Measurements from ENCODE around the gene ITPR3. TPM values are rescaled to one million over a fixed set of nuclear protein-coding genes. Genes with fewer than 3 reads are reported as not detected.
A peak's percentile ranks its signal among the peaks of the same experiment; 100 is the strongest.

The ITPR3 gene
- total RNA-seq, 1 donor from 2014 or later: 74.7 TPM

DNA sequence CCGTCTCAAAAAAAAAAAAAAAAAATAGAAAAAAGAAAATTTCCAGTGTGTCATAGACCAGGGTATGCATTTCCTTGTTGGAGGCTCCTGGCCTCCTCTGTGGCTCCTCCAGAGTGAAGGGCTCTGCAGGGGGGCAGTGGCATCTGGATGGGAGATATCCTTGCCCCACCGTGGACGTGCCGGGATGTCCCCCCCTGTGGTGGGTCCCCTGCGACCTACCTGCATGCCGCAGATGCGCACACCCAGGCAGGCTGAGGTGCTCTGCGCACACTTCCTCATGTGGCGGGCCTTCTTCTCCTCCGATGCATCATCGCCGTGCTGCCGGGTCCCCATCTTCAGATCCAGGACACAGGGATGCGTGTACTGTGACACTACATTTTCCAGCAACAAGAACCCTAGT, 104.1 kb downstream of the ITPR3 start:
- H3K27ac ChIP-seq: no peak overlapping the region
- intact Hi-C loops (cut with DNase I): no loop called here
- DNase-seq: peak; percentile 35

DNA sequence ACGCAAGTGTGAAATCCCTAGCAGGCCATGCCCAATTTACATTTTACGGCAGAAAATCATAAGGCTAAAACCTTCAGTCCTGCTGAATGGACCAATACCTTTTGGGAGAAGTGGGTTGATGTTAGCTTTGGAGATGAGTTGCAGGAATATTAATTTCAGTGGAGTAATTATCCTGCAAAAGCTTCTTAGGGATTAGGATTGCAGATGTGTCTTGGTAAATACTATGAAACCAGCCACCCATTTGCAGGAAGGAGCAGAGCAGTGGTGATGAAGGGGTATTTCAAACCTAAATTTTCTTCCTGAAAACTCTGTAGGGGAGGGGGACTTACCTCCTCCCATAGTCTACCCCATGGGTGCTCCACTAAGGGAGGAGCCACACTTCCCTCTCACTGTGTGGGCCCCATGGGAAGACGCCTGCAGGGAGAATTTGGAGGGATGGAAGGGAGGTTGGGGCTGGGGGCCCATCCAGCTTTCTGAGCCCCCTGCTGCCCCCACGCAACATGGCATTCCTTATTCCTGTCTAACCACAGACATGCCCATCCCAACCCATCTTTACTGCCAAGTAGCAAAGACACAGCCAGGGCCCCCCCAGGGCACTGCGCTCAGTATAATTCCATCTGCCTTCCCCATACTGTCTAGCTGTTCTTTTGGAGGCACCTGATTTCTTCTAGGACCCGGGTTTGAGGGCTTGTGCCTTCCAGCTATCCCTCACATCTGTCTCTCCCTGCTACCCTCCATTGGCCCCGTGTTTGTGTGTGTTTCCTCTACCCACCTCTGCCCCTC, 105.0 kb downstream of the ITPR3 start:
- intact Hi-C loops (cut with DNase I): no loop called here
- Histone ChIP-seq H3K4me1 (peaks cover 11% of the 10 kb centered on the region), H3K27ac (no peak overlapping the region), H3K27me3 (ENCODE audit: low read depth) (no peaks in the 10 kb centered on the region), H3K4me3 (no peak overlapping the region), H3K36me3 (peaks cover 4% of the 10 kb centered on the region), H3K9me3 (no peaks in the 10 kb centered on the region)
- ATAC-seq (no peak), DNase-seq (no peak)
- TF ChIP-seq, protein P1, sequence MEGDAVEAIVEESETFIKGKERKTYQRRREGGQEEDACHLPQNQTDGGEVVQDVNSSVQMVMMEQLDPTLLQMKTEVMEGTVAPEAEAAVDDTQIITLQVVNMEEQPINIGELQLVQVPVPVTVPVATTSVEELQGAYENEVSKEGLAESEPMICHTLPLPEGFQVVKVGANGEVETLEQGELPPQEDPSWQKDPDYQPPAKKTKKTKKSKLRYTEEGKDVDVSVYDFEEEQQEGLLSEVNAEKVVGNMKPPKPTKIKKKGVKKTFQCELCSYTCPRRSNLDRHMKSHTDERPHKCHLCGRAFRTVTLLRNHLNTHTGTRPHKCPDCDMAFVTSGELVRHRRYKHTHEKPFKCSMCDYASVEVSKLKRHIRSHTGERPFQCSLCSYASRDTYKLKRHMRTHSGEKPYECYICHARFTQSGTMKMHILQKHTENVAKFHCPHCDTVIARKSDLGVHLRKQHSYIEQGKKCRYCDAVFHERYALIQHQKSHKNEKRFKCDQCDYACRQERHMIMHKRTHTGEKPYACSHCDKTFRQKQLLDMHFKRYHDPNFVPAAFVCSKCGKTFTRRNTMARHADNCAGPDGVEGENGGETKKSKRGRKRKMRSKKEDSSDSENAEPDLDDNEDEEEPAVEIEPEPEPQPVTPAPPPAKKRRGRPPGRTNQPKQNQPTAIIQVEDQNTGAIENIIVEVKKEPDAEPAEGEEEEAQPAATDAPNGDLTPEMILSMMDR (IDR thresholded peaks at IDR 0.05): no peak

More for the DNA sequence above, 104.1 kb downstream of the ITPR3 start:
- Histone ChIP-seq H3K9me3 (no peaks in the 10 kb centered on the region), H3K36me3 (peaks cover 4% of the 10 kb centered on the region), H3K27me3 (ENCODE audit: low read depth) (no peaks in the 10 kb centered on the region), H3K4me3 (no peak overlapping the region), H3K4me1 (peaks cover 12% of the 10 kb centered on the region)
- no peak for ATAC-seq
- TF ChIP-seq, protein P1 (IDR thresholded peaks at IDR 0.05): no peak

DNA sequence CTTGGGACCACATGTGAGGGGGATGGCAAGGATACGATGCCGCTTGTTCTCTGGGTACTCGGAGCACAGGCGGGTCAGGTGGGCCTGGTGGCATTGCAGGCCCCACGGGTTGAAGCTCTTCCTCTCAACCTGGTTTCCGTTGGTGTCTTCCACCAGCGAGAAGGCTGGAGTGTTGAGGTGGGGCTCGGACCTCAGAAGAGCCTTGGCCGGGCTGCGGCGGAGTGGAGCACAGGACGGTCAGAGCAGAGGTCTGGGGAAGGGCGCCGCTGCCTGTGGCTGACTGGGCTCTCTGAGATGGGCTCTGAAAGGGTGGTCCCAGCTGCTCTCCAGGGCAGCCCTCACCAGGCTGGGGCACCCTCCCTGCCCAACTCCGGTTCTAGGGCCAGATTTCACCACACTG, 105.6 kb downstream of the ITPR3 start:
- intact Hi-C loops (cut with DNase I): no loop called here
- H3K4me1 ChIP-seq: peaks cover 5% of the 10 kb centered on the region
- H3K36me3 ChIP-seq: peaks cover 4% of the 10 kb centered on the region
- TF ChIP-seq, protein P1 (IDR thresholded peaks at IDR 0.05): no peak
- H3K4me3 ChIP-seq: no peak overlapping the region
- no peaks in the 10 kb centered on the region for H3K9me3 ChIP-seq
- H3K27me3 ChIP-seq (ENCODE audit: low read depth): no peaks in the 10 kb centered on the region
- ATAC-seq (no peak), DNase-seq (peak; percentile 32)
- H3K27ac ChIP-seq: no peak overlapping the region

DNA sequence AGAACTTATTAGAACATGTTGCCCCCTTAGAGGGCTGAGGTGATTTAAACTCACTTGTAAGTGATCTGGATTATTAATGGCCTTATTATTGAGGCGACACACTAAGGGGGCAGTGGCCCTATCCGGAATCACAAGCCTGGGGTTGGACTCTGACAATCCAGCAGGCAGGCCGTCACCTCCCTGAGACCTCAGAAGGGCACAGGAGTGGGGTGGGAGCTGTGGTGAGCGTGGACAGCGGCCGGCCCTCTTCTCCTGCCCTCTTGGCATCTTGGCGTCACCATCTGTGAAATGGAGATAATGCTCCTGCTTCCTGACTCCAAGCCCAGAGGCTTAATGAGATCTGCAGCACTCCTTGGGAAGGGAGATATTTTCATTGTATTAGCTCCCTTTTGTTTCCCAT, 106.0 kb downstream of the ITPR3 start:
- TF ChIP-seq, protein P1 (IDR thresholded peaks at IDR 0.05): no peak
- H3K9me3 ChIP-seq: no peaks in the 10 kb centered on the region
- H3K4me3 ChIP-seq: no peak overlapping the region
- H3K4me1 ChIP-seq: peaks cover 5% of the 10 kb centered on the region
- no peak for ATAC-seq
- no peak overlapping the region for H3K27ac ChIP-seq
- no peaks in the 10 kb centered on the region for H3K27me3 ChIP-seq (ENCODE audit: low read depth)
- H3K36me3 ChIP-seq: peaks cover 4% of the 10 kb centered on the region
- intact Hi-C loops (cut with DNase I): no loop called here
- DNase-seq: peak; percentile 30

DNA sequence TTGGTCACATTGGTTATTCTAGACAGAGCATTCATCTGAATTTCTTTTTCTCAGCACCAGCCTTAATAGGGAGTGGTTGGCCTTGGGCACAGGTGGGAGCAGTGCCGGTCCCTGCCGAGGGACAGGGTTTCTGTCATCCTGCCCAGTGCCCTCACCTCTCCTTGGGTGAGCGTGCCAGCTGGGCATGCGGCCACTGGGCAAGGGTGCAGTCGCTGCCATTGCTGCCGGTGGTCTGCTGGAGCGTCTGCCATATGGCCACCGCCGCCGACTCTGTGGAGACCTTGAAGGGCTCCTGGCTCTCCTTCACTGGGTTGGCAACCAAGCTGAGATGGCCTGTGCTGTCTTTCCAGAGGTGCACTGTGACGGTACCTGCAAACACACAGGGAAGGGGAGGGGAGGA, 106.8 kb downstream of the ITPR3 start:
- ATAC-seq (no peak), DNase-seq (peak; percentile 39)
- intact Hi-C loops (cut with DNase I): no loop called here
- TF ChIP-seq, protein P1 (IDR thresholded peaks at IDR 0.05): no peak
- Histone ChIP-seq H3K27ac (no peak overlapping the region), H3K27me3 (ENCODE audit: low read depth) (no peaks in the 10 kb centered on the region), H3K4me3 (no peak overlapping the region), H3K4me1 (peaks cover 5% of the 10 kb centered on the region), H3K36me3 (peaks cover 4% of the 10 kb centered on the region), H3K9me3 (no peaks in the 10 kb centered on the region)

Data from lower lobe of right lung (tissue), 2 donors.